Loucy (cell line): ENCODE data around the gene SRD5A1.

Source experiments
- H2AFZ ChIP-seq: fragments of 200-600 bp; sonication (generic); 2 replicates; pipeline ENCODE4 v1.6.0; 2016; ENCODE audit warnings: antibody characterized with exemption, mild to moderate bottlenecking, low read length, moderate library complexity
- H3F3A ChIP-seq: fragments of 200-600 bp; 2 replicates; pipeline ENCODE4 v1.6.0; 2016; ENCODE audit warnings: antibody characterized with exemption, low read depth, mild to moderate bottlenecking
- H3K27me3 ChIP-seq: fragments of 200-600 bp; sonication (generic); 2 replicates; pipeline ENCODE4 v1.6.1; 2014; ENCODE audit warnings: low read length, mild to moderate bottlenecking; ENCODE audit not compliant: insufficient read depth, poor library complexity, severe bottlenecking
- H3K36me3 ChIP-seq: fragments of 200-600 bp; sonication (generic); 2 replicates; pipeline ENCODE4 v1.6.1; 2016; ENCODE audit warnings: low read length; ENCODE audit not compliant: insufficient read depth
- H3K4me1 ChIP-seq: fragments of 200-600 bp; sonication (generic); 2 replicates; pipeline ENCODE4 v1.5.1; 2014; ENCODE audit warnings: low read length, mild to moderate bottlenecking; ENCODE audit not compliant: insufficient read depth, poor library complexity, severe bottlenecking
- H3K4me2 ChIP-seq: fragments of 200-600 bp; sonication (generic); 2 replicates; pipeline ENCODE4 v1.6.0; 2014; ENCODE audit warnings: antibody characterized with exemption, low read length, low read depth, mild to moderate bottlenecking; ENCODE audit not compliant: poor library complexity, severe bottlenecking
- H3K4me3 ChIP-seq: fragments of 200-600 bp; sonication (generic); 2 replicates; pipeline ENCODE4 v1.5.1; 2014; ENCODE audit warnings: low read length, mild to moderate bottlenecking, mixed read lengths; ENCODE audit not compliant: poor library complexity, severe bottlenecking
- H3K79me2 ChIP-seq: fragments of 200-600 bp; sonication (generic); 2 replicates; pipeline ENCODE4 v1.6.1; 2014; ENCODE audit warnings: low read length; ENCODE audit not compliant: insufficient read depth
- H3K9ac ChIP-seq: fragments of 200-600 bp; sonication (generic); 2 replicates; pipeline ENCODE4 v1.6.0; 2014; ENCODE audit warnings: mild to moderate bottlenecking, low read depth, low read length, moderate library complexity; ENCODE audit not compliant: poor library complexity, severe bottlenecking
- H3K9me2 ChIP-seq: fragments of 200-600 bp; sonication (generic); replicated peaks from 2 replicates; pipeline ENCODE4 v1.6.1; 2016; ENCODE audit warnings: low read depth, low read length, mixed read lengths
- H3K9me3 ChIP-seq: fragments of 200-600 bp; sonication (generic); 2 replicates; pipeline ENCODE4 v1.6.1; 2014; ENCODE audit warnings: mild to moderate bottlenecking, antibody characterized with exemption, low read length, low read depth; ENCODE audit not compliant: insufficient read depth
- H4K20me1 ChIP-seq: fragments of 200-600 bp; sonication (generic); 2 replicates; pipeline ENCODE4 v1.6.0; 2014; ENCODE audit warnings: antibody characterized with exemption, low read length, mild to moderate bottlenecking; ENCODE audit not compliant: insufficient read depth, poor library complexity, severe bottlenecking
- CTCF ChIP-seq: fragments of 200-600 bp; sonication (generic); conservative IDR thresholded peaks from 2 replicates; pipeline ENCODE4 v1.5.1; 2014; ENCODE audit warnings: mild to moderate bottlenecking, antibody characterized with exemption, low read length
- EZH2phosphoT487 ChIP-seq: fragments of 200-600 bp; IDR thresholded peaks from 2 replicates; pipeline ENCODE4 v1.6.1; 2018; ENCODE audit warnings: antibody characterized with exemption, mild to moderate bottlenecking, moderate library complexity, borderline replicate concordance

SRD5A1 gene

GRCh38 chr5:6587171-6587570, 46.1 kb upstream of the SRD5A1 start:
- Histone ChIP-seq H3F3A (no peaks in the 10 kb centered on the region), H3K79me2 (no peaks in the 10 kb centered on the region), H4K20me1 (no peaks in the 10 kb centered on the region), H3K4me2 (no peak overlapping the region), H3K9ac (no peak overlapping the region), H3K9me3 (no peaks in the 10 kb centered on the region), H3K4me3 (no peak overlapping the region), H2AFZ (no peak overlapping the region), H3K4me1 (peaks cover 9% of the 10 kb centered on the region), H3K36me3 (no peaks in the 10 kb centered on the region), H3K27me3 (no peaks in the 10 kb centered on the region), H3K9me2 (no peaks in the 10 kb centered on the region)
- TF ChIP-seq EZH2phosphoT487 (no peak), CTCF (no peak)

- H3K79me2 ChIP-seq: no peaks in the 10 kb centered on the region
- H3K9ac ChIP-seq: no peak overlapping the region
- H3K36me3 ChIP-seq: no peaks in the 10 kb centered on the region
- H2AFZ ChIP-seq: no peak overlapping the region
- TF ChIP-seq EZH2phosphoT487 (no peak), CTCF (no peak)
- peak overlapping the region; percentile 39 for H3K4me2 ChIP-seq
- H3K9me3 ChIP-seq: no peaks in the 10 kb centered on the region
- no peaks in the 10 kb centered on the region for H3K4me1 ChIP-seq
- no peaks in the 10 kb centered on the region for H3K9me2 ChIP-seq
- no peaks in the 10 kb centered on the region for H3F3A ChIP-seq
- no peak overlapping the region for H3K4me3 ChIP-seq
- H4K20me1 ChIP-seq: no peaks in the 10 kb centered on the region
- no peaks in the 10 kb centered on the region for H3K27me3 ChIP-seq
Measured at GRCh38 chr5:6590581-6590980, 42.7 kb upstream of the SRD5A1 start.

GRCh38 chr5:6591671-6592288, 41.5 kb upstream of the SRD5A1 start:
- Histone ChIP-seq H3K9me3 (no peaks in the 10 kb centered on the region), H3K4me2 (no peak overlapping the region), H3K9me2 (no peaks in the 10 kb centered on the region), H3K4me1 (no peaks in the 10 kb centered on the region), H4K20me1 (no peaks in the 10 kb centered on the region), H3K9ac (no peak overlapping the region), H3K79me2 (no peaks in the 10 kb centered on the region), H2AFZ (no peak overlapping the region), H3K36me3 (no peaks in the 10 kb centered on the region; the same call in 1 of the 2 replicates), H3F3A (no peaks in the 10 kb centered on the region), H3K4me3 (no peak overlapping the region), H3K27me3 (no peaks in the 10 kb centered on the region)
- TF ChIP-seq CTCF: no peak
- TF ChIP-seq EZH2phosphoT487: no peak
